ENCODE results near the gene ZSCAN31. TPM values are rescaled to one million over a fixed set of nuclear protein-coding genes. Genes with fewer than 3 reads are reported as not detected.

The ZSCAN31 gene
- total RNA-seq, 1 donor from 2014 or later: 1.5 TPM

GRCh38 chr6:28349892-28350737 is 14.2 kb upstream of the ZSCAN31 start, which contains the start of gene ZKSCAN3:
Gene ZKSCAN3 (plus strand): TSS chr6:28349947. CDS start chr6:28359587, 9,640 bp downstream.
- H3K9me3 Mint-ChIP-seq: no peaks in the 10 kb centered on the region
- H3K27ac Mint-ChIP-seq: peak within 1 kb of the TSS; percentile 93
- peak within 1 kb of the TSS; percentile 99 for H3K4me3 Mint-ChIP-seq (ENCODE audit: low read depth)
- peaks cover 15% of the 10 kb centered on the region for H3K36me3 Mint-ChIP-seq (ENCODE audit: low read depth)
- H3K4me1 Mint-ChIP-seq (ENCODE audit: low read depth): peaks cover 22% of the 10 kb centered on the region
- intact Hi-C loops (cut with micrococcal nuclease): loop anchor here (1.0 to 5.0 kb wide), 3 partner anchors 15 to 83 kb away; partner anchors contain the start of genes ZSCAN12 and ZSCAN26
- peaks cover 21% of the 10 kb centered on the region for H3K27me3 Mint-ChIP-seq (ENCODE audit: low read depth)
- peak; percentile 81 for DNase-seq (ENCODE audit: low spot score)

DNA sequence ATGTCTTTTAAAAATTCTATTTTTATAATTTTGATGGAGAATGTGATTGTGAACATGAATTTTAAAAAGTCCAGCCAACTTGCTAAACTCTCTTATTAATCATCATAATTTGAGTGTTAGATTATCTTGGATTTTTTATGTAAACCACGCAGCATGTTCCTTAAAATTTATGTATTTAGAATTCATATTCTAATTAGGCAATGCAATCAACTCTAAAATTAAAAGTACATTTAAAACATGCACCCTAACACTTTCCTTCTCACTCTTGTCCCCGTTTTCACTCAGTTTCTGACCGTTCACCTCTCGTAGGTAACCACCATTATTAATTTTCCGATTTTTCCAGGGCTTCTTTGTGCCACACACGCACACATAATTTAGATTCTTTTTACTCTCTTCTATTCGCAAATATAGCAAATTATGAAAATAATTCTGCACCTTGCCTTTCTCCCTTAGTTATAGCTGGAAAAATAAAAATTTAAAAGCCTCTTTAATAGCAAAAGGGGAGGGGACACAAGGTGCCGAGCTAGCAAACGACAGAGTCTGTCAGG is 13.5 kb upstream of the ZSCAN31 start:
- Mint-ChIP-seq H3K27me3 (ENCODE audit: low read depth) (peaks cover 25% of the 10 kb centered on the region), H3K9me3 (no peaks in the 10 kb centered on the region), H3K36me3 (ENCODE audit: low read depth) (peaks cover 15% of the 10 kb centered on the region)

GRCh38 chr6:28347119-28347518 is 11.2 kb upstream of the ZSCAN31 start:
- H3K36me3 Mint-ChIP-seq (ENCODE audit: low read depth): peaks cover 9% of the 10 kb centered on the region
- H3K9me3 Mint-ChIP-seq: no peaks in the 10 kb centered on the region
- peaks cover 20% of the 10 kb centered on the region for H3K4me1 Mint-ChIP-seq (ENCODE audit: low read depth)
- intact Hi-C loops (cut with micrococcal nuclease): loop anchor here (5.0 kb wide), 1 partner anchor 50 kb away; the partner anchor contains the start of gene ZSCAN12
- H3K4me3 Mint-ChIP-seq (ENCODE audit: low read depth): no peak overlapping the region
- H3K27ac Mint-ChIP-seq: no peak overlapping the region
- H3K27me3 Mint-ChIP-seq (ENCODE audit: low read depth): peaks cover 28% of the 10 kb centered on the region
- DNase-seq (ENCODE audit: low spot score): no peak

More for the DNA sequence above, 13.5 kb upstream of the ZSCAN31 start:
- Mint-ChIP-seq H3K27ac (peak overlapping the region; percentile 93), H3K4me3 (ENCODE audit: low read depth) (peak overlapping the region; percentile 99), H3K4me1 (ENCODE audit: low read depth) (peaks cover 22% of the 10 kb centered on the region)
- intact Hi-C loops (cut with micrococcal nuclease): loop anchor here (1.0 to 5.0 kb wide), 2 partner anchors 14 to 48 kb away; partner anchors contain the start of gene ZSCAN12
- no peak for DNase-seq (ENCODE audit: low spot score)

DNA sequence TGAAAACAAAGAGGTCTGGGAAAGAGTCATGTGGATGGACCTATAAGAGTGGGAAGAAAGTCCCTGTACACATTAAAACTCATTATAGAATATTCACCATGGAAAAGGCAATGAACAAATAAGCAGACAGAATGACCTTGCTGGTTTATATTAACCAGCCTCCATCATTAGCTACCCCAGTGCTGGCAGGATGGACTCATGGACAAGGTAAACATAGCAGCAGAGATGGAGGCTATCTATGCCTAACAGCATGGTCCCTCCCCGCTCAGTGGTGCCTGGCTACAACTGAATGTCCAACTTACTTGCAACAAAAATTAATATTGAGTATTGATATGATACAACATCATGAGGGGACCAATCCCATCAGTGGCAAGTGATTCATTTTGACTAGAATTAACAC is 9.3 kb upstream of the ZSCAN31 start:
- intact Hi-C loops (cut with micrococcal nuclease): loop anchor here (5.0 kb wide), 1 partner anchor 52 kb away; the partner anchor contains the start of gene ZSCAN12
- DNase-seq (ENCODE audit: low spot score): no peak
- H3K9me3 Mint-ChIP-seq: peaks cover 17% of the 10 kb centered on the region
- peaks cover 7% of the 10 kb centered on the region for H3K4me1 Mint-ChIP-seq (ENCODE audit: low read depth)
- H3K4me3 Mint-ChIP-seq (ENCODE audit: low read depth): no peak overlapping the region
- H3K27me3 Mint-ChIP-seq (ENCODE audit: low read depth): peaks cover 28% of the 10 kb centered on the region
- H3K27ac Mint-ChIP-seq: no peak overlapping the region
- peaks cover 10% of the 10 kb centered on the region for H3K36me3 Mint-ChIP-seq (ENCODE audit: low read depth)

- intact Hi-C loops (cut with micrococcal nuclease): no loop called here
- Mint-ChIP-seq H3K27me3 (ENCODE audit: low read depth) (peaks cover 26% of the 10 kb centered on the region), H3K4me3 (ENCODE audit: low read depth) (no peak overlapping the region), H3K36me3 (ENCODE audit: low read depth) (peaks cover 14% of the 10 kb centered on the region), H3K9me3 (peaks cover 24% of the 10 kb centered on the region), H3K27ac (no peak overlapping the region), H3K4me1 (ENCODE audit: low read depth) (no peaks in the 10 kb centered on the region)
- no peak for DNase-seq (ENCODE audit: low spot score)
Measured at GRCh38 chr6:28343898-28344677, 8.1 kb upstream of the ZSCAN31 start.

DNA sequence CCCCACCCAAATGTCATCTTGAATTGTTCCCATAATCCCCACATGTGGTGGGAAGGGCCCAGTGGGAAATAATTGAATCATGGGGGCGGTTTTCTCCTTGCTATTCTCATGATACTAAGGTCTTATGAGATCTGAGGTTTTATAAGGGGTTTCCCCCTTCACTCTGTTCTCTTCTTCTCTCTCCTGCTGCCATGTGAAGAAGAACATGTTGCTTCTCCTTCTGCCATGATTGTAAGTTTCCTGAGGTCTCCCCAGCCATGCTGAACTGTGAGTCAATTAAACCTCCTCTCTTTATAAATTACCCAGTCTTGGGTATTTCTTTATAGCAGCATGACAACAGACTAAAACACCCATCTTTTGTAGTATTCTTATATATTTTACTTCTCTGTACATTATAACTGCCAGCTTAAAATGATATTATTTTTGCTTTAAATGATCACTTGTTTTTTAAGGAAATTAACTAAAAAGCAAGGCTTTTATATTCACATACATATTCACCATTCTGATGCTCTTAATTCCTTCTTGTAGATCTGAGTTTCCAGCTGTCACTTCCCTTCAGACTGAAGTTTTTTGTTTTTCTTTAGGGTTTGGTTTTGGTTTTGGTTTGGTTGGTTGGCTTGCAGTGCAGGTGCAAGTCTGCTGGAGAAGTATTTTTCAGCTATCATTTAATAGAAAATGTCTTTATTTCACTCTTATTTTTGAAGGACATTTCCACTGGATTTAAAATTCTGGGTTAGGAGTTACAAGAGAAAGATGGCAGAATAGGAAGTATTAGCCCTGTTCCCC is 4.6 kb upstream of the ZSCAN31 start:
- intact Hi-C loops (cut with micrococcal nuclease): no loop called here
- no peak for DNase-seq (ENCODE audit: low spot score)
- peaks cover 14% of the 10 kb centered on the region for H3K36me3 Mint-ChIP-seq (ENCODE audit: low read depth)
- no peak overlapping the region for H3K4me3 Mint-ChIP-seq (ENCODE audit: low read depth)
- H3K27ac Mint-ChIP-seq: no peak overlapping the region
- peaks cover 24% of the 10 kb centered on the region for H3K9me3 Mint-ChIP-seq
- peaks cover 11% of the 10 kb centered on the region for H3K27me3 Mint-ChIP-seq (ENCODE audit: low read depth)
- H3K4me1 Mint-ChIP-seq (ENCODE audit: low read depth): no peaks in the 10 kb centered on the region

DNA sequence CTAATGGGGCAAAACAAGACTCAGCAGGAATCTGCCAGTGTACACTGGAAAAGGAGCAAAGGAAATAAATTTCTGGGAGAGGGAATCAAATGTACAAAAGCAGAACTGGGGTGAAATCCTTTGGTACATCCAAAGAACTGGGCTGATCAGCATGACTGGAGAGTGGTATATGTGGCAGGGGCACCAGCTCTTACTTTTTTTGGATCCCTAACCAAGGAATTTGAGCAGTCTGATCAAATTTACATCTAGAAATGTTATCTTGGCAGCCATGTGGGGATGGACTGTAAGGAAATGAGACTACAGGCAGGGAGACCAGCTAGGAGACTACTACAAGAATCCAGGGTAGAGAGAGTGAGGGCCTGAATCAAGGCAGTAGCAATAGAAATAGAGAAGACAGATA is 1.2 kb upstream of the ZSCAN31 start:
- peaks cover under 1% of the 10 kb centered on the region for H3K27me3 Mint-ChIP-seq (ENCODE audit: low read depth)
- no peak for DNase-seq (ENCODE audit: low spot score)
- no peak overlapping the region for H3K4me3 Mint-ChIP-seq (ENCODE audit: low read depth)
- intact Hi-C loops (cut with micrococcal nuclease): loop anchor here (5.0 to 10.0 kb wide), 3 partner anchors 70 to 200 kb away; partner anchors contain the start of genes ZSCAN26 and ZSCAN9
- peaks cover 25% of the 10 kb centered on the region for H3K9me3 Mint-ChIP-seq
- H3K4me1 Mint-ChIP-seq (ENCODE audit: low read depth): peaks cover 4% of the 10 kb centered on the region
- peaks cover 14% of the 10 kb centered on the region for H3K36me3 Mint-ChIP-seq (ENCODE audit: low read depth)
- no peak overlapping the region for H3K27ac Mint-ChIP-seq

DNA sequence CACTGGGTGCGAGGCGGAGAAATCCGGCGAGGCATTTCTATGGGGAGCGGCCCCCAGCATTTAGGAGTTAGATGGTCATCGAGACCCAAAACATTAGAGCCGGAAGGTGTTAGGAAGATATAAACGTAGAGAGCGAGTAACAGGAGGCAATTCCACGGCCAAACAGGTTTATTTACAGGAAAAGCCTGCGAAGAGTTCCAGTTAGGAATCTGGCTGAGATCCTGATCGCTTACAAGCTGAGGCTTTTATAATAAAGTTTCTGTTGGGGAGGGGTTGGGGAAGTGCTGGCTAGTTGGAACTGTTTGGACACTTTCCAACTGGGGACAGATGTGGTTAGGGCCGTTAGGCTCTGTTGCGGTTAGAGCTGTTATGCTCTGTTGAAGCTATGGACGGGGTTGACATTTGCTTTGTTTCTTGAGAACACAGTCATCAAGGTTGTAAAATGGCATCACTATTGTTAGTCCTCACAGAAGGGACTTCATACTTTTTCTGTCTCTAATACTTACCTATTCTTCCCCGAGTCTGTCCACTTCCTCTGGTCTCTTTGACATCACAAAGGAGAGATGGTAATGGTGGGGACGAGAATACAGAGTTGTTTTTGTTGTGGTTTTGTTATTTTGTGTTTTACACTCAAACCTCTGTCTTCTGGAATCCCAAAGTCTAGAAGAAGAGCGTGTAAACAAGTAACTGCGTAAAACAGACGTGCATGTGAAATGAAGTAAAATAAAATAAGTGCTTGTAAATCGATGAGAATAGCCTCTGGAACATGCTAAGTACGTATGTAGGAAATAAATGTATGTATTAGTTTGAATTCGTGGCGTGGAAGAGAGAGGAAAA is 554 bp upstream of the ZSCAN31 start:
- H3K4me1 Mint-ChIP-seq (ENCODE audit: low read depth): peaks cover 4% of the 10 kb centered on the region
- no peak for DNase-seq (ENCODE audit: low spot score)
- no peak overlapping the region for H3K27ac Mint-ChIP-seq
- H3K9me3 Mint-ChIP-seq: peaks cover 24% of the 10 kb centered on the region
- H3K4me3 Mint-ChIP-seq (ENCODE audit: low read depth): no peak overlapping the region
- peaks cover 14% of the 10 kb centered on the region for H3K36me3 Mint-ChIP-seq (ENCODE audit: low read depth)
- peaks cover 2% of the 10 kb centered on the region for H3K27me3 Mint-ChIP-seq (ENCODE audit: low read depth)
- intact Hi-C loops (cut with micrococcal nuclease): loop anchor here (5.0 to 10.0 kb wide), 3 partner anchors 69 to 199 kb away; partner anchors contain the start of genes ZSCAN26 and ZSCAN9

GRCh38 chr6:28335040-28335563 is 846 bp downstream of the ZSCAN31 start:
- Mint-ChIP-seq H3K27me3 (ENCODE audit: low read depth) (peaks cover 2% of the 10 kb centered on the region), H3K9me3 (peaks cover 16% of the 10 kb centered on the region), H3K36me3 (ENCODE audit: low read depth) (peaks cover 6% of the 10 kb centered on the region), H3K4me1 (ENCODE audit: low read depth) (peaks cover 4% of the 10 kb centered on the region), H3K4me3 (ENCODE audit: low read depth) (no peak overlapping the region), H3K27ac (no peak overlapping the region)
- intact Hi-C loops (cut with micrococcal nuclease): loop anchor here (1.0 to 10.0 kb wide), 5 partner anchors 14 to 198 kb away; partner anchors contain the start of genes ZKSCAN3, ZKSCAN4, ZSCAN26 and ZSCAN9
- no peak for DNase-seq (ENCODE audit: low spot score)

- peaks cover 10% of the 10 kb centered on the region for H3K9me3 Mint-ChIP-seq
- peaks cover 4% of the 10 kb centered on the region for H3K4me1 Mint-ChIP-seq (ENCODE audit: low read depth)
- H3K27ac Mint-ChIP-seq: no peak overlapping the region
- DNase-seq (ENCODE audit: low spot score): no peak
- H3K27me3 Mint-ChIP-seq (ENCODE audit: low read depth): peaks cover 2% of the 10 kb centered on the region
- no peak overlapping the region for H3K4me3 Mint-ChIP-seq (ENCODE audit: low read depth)
- intact Hi-C loops (cut with micrococcal nuclease): loop anchor here (1.0 to 10.0 kb wide), 6 partner anchors 15 to 197 kb away; partner anchors contain the start of genes PGBD1, ZKSCAN3, ZKSCAN4 and ZSCAN26
- H3K36me3 Mint-ChIP-seq (ENCODE audit: low read depth): no peaks in the 10 kb centered on the region
Measured at GRCh38 chr6:28334286-28335039, 1.5 kb downstream of the ZSCAN31 start.
